HG02759 (cell line): Measurements from ENCODE around the gene ONECUT2.
"Not testable (repeated sequence)": the region's sequence is repeated elsewhere in the genome, so short reads cannot be mapped to it uniquely, and the experiment has no call there.

Experiments
- ATAC-seq: cut with Tn5 transposase; IDR thresholded peaks from one replicate; pipeline ENCODE4 v1.9.1; 2021; ENCODE audit warnings: mild to moderate bottlenecking, moderate library complexity; ENCODE audit not compliant: unreplicated experiment

The ONECUT2 gene

GRCh38 chr18:57445488-57446319 is 10.5 kb downstream of the ONECUT2 start:
- ATAC-seq = no peak

GRCh38 chr18:57446322-57446721 is 11.1 kb downstream of the ONECUT2 start:
- no peak for ATAC-seq

GRCh38 chr18:57447154-57447621 is 12.0 kb downstream of the ONECUT2 start:
- ATAC-seq = no peak

GRCh38 chr18:57455576-57456129 is 20.5 kb downstream of the ONECUT2 start:
- ATAC-seq = no peak

GRCh38 chr18:57461652-57462269 is 26.6 kb downstream of the ONECUT2 start:
- no peak for ATAC-seq

GRCh38 chr18:57466307-57466706 is 31.1 kb downstream of the ONECUT2 start:
- no peak for ATAC-seq

- ATAC-seq = no peak
Observed at GRCh38 chr18:57466745-57467409, 31.7 kb downstream of the ONECUT2 start.

GRCh38 chr18:57469884-57470283 is 34.7 kb downstream of the ONECUT2 start:
- no peak for ATAC-seq

GRCh38 chr18:57475408-57475807 is 40.2 kb downstream of the ONECUT2 start:
- ATAC-seq = no peak

GRCh38 chr18:57475903-57476302 is 40.7 kb downstream of the ONECUT2 start:
- ATAC-seq = no peak

- ATAC-seq = no peak
Observed at GRCh38 chr18:57480733-57481132, 45.6 kb downstream of the ONECUT2 start.

- no peak for ATAC-seq
Observed at GRCh38 chr18:57497372-57498294, 62.5 kb downstream of the ONECUT2 start.

- no peak for ATAC-seq
Observed at GRCh38 chr18:57498682-57499256, 63.6 kb downstream of the ONECUT2 start.

- no peak for ATAC-seq
Observed at GRCh38 chr18:57502624-57503023, 67.5 kb downstream of the ONECUT2 start.

GRCh38 chr18:57505231-57505630 is 70.1 kb downstream of the ONECUT2 start:
- ATAC-seq = no peak

GRCh38 chr18:57516056-57516455 is 80.9 kb downstream of the ONECUT2 start:
- ATAC-seq = no peak

GRCh38 chr18:57518533-57518932 is 83.4 kb downstream of the ONECUT2 start:
- no peak for ATAC-seq

- ATAC-seq = no peak
Observed at GRCh38 chr18:57519668-57520424, 84.7 kb downstream of the ONECUT2 start.

GRCh38 chr18:57522348-57522747 is 87.2 kb downstream of the ONECUT2 start:
- not testable (repeated sequence) for ATAC-seq
